GM19351 (cell line): ENCODE data around the gene TMPRSS4.

Experiments
- ATAC-seq: cut with Tn5 transposase; IDR thresholded peaks from one replicate; pipeline ENCODE4 v1.9.1; 2021; ENCODE audit warnings: mild to moderate bottlenecking, moderate library complexity; ENCODE audit not compliant: unreplicated experiment

TMPRSS4 gene

DNA sequence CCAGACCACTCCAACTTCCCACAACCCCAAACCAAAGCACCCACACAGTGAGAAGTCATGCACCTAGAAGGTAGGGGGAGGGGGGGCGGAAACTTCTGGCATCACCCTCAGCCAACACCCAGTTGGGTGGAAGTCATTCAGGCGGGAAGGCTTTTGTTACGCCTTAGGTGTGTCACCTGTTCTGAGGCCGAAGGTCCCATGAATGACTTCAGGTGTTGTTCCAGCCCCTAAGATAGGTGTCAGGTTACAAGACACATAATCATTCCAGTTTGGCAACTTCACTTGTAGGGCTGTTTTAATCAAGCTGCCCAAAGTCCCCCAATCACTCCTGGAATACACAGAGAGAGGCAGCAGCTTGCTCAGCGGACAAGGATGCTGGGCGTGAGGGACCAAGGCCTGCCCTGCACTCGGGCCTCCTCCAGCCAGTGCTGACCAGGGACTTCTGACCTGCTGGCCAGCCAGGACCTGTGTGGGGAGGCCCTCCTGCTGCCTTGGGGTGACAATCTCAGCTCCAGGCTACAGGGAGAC, at the start of gene TMPRSS4:
Gene TMPRSS4 (plus strand): TSS at position 325 of the 528 bp plus-strand sequence. CDS start 225 bp downstream, outside the sequence.
- no peak for ATAC-seq

GRCh38 chr11:118027694-118028093, 49.2 kb upstream of the TMPRSS4 start:
- no peak for ATAC-seq

- ATAC-seq, result no peak
These were observed 48.3 kb upstream of the TMPRSS4 start for GRCh38 chr11:118028626-118029025.

- no peak for ATAC-seq
These were observed 43.4 kb upstream of the TMPRSS4 start for GRCh38 chr11:118033443-118033842.

DNA sequence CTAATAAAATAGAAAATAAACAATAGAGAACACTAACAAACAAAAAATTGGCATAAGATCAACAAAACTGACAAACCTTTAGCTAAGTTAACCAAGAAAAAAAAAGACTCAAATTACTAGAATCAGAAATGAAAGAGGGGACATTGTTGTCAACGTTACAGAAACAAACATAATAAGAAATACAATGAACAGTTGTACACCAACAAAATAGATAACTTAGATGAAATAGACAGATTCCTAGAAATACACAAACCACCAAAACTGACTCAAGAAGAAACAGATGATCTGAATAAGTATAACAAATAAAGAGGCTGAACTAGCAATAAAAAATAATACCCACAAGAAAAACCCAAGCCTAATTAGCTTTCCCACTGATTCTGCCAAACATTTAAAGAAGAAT, 34.7 kb upstream of the TMPRSS4 start:
- no peak for ATAC-seq

DNA sequence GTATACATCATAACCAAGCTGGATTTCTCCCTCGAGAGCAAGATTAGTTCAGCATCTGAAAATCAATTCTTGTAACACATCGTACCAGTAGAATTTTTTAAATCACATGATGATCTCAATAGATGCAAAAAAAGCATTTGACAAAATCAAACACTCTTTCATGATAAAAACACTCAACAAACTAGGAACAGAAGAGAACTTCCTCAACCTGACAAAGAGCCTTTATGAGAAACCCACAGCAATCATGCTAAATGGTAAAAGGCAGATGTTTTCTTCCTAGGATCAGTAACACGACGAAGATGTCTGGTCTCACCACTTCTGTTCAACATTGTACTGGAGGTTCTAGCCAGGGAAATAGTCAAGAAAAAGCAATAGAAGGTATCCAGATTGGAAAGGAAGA, 34.1 kb upstream of the TMPRSS4 start:
- ATAC-seq, result no peak

DNA sequence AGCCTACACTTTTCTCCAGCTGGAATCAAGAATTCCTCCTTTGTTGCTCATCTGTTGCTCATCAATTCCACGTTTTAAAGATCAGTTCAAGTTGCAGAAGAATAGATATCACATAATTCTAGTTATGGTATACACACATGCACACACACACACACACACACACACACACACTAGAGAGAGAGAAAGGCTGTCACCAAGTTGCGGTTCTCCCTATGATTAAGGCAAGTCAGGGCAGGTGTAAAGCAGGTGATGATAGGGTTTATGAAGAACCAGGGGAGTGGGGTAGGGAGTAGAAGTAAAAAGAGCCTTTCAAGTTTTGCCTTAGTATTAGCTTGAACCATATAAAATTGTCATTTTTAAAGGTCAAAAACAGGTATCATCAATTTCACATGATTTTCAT, 31.7 kb upstream of the TMPRSS4 start:
- no peak for ATAC-seq

DNA sequence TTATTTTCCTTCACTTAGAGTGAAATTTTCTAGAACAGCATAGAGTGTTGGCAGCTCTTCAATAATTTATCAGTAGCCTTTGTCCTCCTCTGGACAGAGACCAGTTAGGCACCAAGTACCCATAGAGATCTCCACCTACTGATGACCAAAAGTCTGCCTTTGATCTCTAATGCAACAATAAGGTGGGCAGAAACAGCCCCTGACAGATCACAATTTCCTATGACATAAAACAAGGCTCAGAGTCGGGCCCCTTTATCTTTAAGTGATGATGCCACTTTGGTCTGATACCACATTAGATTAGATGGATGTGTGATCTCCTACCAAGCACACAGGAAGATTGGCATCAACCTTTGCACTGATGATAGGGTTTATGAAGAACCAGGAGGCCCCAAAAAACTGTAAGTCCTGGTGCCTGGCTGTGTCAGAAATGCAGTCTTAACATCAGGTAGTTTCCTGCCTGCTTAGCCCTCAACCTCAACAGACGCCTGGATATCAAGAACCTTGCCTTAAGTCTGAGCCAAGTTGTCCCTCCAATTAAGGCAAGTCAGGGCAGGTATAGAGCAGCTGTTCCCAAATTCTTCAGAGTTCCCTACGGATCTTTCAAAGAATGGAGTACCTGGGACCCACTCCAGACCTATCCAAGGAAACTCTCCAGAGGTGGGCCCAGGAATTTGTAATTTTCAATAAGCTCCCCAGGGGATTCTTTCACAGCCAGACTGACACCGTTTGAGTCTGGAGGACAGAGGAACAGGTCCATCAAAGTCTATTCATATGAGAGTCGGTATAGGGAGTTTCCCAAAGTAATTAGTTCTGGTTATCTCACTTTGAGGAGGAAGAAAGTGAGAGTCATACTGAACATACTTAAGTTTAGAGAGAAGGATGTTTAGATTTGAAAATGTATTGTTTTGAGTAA, 30.6 kb upstream of the TMPRSS4 start:
- no peak for ATAC-seq

DNA sequence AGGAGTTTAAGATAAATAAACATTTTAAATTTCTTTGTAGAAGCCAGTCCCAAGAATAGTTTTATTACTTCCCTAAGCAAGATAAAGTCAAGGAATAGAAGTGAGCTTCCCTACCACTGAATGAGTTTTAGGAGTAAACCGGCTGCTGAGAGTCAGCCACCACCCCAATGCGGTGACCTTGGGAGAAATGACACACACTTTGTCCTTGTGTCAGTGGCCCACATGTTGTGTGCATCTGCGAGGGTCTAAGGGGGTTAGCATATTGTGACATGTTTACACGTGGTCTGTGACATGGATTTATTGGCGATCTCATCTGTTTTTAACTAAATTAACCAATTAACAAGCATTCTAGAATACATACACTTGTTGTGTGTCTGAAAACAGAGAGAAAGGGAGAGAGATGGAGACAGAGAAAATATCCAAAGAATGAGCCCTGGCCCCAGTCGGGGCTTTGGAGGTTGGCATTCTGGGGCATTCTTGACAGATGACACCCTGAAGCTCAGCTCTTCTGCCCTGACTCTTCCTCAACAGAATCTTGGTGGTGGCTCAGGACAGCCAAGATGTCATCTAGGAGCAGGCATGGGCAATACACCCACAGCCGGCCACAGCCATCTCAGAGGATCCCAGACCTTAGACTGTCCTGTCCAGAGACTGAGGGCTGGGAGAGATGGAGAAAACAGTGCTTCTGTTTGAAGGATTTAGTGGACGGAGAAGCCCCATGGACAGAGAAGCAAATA, 29.7 kb upstream of the TMPRSS4 start:
- ATAC-seq, result no peak

DNA sequence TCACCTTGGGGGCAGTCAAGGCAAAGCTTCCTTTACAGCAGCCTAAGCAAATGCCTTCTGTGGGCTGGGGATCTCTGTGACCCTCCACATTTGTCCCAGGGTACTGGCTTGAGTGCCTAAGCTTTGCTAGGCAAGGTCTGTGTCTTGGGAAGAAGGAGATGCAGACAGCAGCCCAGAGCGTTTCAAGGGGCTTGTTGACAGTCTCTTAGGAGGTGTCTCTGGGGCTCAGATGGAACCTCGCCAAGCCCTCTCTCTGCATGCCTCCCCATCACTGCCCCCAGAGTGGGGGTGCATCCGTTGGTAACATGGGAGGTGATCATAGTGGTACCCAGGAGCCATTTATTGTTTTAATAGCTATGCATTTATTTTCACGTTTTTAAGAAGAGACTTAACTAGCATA, 29.1 kb upstream of the TMPRSS4 start:
- ATAC-seq, result no peak

- ATAC-seq, result no peak
These were observed 28.2 kb upstream of the TMPRSS4 start for GRCh38 chr11:118048472-118049370.

GRCh38 chr11:118049771-118050170, 27.1 kb upstream of the TMPRSS4 start:
- no peak for ATAC-seq

DNA sequence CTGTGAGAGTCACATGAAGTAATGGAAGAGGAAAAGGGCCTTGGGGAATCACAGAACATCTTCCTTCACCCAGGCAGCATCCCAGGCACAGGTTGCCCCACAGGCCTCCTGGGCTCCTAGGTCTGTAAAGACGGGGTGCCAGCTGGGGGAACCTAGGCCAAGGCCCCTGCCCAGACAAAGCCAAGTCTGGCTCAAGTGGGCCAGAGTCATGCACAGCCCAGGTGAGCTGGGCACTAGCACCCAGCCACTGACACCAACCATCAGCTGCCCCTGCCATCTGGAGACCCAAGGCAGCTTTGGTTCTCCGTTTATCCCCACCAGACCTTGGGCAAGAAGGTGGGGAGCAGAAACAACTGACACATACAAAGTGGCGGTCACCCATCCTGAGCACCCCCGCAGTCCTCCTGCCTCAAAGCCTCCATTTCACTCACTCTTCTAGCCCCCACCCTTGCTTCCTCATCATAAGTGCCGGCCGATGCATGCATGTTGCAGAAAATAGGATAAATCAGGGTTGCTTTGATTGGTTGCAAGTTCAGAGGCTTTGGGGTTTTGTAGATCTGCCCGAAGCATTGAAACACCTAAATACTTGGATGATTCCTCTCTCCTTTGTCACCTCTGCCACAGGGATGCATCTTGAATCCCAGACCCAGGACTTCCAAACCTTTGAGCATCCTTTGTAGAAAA, 26.5 kb upstream of the TMPRSS4 start:
- no peak for ATAC-seq

DNA sequence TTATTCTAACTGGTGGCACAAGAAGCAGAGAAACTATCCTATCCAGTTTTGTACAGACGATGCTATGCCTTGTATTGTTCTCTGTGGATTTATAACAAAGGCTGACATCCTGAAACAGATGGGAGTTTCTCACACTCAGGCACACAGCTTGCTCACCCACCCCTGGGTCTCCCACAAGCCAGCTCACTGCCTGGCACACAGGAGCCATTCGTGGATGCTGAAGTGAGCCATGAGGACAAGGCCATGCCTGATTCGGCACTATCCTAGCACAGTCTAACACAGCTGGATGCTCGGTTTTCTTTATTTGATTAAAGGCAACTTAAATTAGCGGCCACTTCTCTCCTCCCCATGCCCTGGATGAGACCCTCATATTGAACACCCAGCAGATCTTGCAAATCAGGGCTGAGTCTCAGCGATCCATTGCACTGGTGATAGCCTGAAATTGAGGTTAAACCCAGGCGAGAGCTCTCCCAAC, 25.7 kb upstream of the TMPRSS4 start:
- ATAC-seq, result no peak

- peak; percentile 60 for ATAC-seq
These were observed 25.0 kb upstream of the TMPRSS4 start for GRCh38 chr11:118051611-118052461.

GRCh38 chr11:118052581-118053206, 24.2 kb upstream of the TMPRSS4 start:
- ATAC-seq, result no peak

- ATAC-seq, result no peak
These were observed 21.9 kb upstream of the TMPRSS4 start for GRCh38 chr11:118054712-118055640.

- no peak for ATAC-seq
These were observed 20.9 kb upstream of the TMPRSS4 start for GRCh38 chr11:118055966-118056365.
